Lower leg skin (tissue), 3 donors: Measurements from ENCODE around the gene SLC9C1.

Experiments used
- POLR2A ChIP-seq, 2 donors: fragments of 450-650 bp; IDR thresholded peaks; one replicate each; pipeline ENCODE4 v1.6.1; 2016 to 2017; ENCODE audit warnings: antibody characterized with exemption in 2 of 2, mild to moderate bottlenecking in 1 of 2, moderate library complexity in 1 of 2
- TF ChIP-seq, protein P1 (sequence below), 3 donors: fragments of 450-650 bp; IDR thresholded peaks; one replicate each; pipeline ENCODE4 v1.5.1; 2016; ENCODE audit warnings: antibody characterized with exemption in 3 of 3, mild to moderate bottlenecking in 3 of 3, moderate library complexity in 2 of 3

DNA sequence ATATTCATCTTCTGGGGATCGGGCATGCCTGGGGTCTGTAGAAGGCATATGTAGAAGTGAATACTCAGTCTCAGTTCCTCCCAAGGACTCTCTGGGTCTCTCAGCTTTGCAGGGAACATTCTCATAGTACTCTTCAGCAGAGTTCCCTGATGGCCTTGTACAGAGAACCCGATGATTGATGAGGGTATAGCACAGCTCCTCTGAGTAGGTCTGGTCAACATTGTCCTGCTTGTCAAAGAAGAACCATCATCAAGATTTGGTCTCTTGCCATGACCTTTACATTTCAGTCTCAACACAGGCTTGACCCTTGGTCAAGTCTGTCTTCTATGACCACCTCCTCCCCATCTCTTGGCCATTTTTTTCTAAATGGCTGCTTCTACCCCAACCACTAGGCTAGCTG is 170.5 kb downstream of the SLC9C1 start:
- TF ChIP-seq POLR2A (IDR thresholded peaks at IDR 0.05): no peak
- TF ChIP-seq, protein P1, sequence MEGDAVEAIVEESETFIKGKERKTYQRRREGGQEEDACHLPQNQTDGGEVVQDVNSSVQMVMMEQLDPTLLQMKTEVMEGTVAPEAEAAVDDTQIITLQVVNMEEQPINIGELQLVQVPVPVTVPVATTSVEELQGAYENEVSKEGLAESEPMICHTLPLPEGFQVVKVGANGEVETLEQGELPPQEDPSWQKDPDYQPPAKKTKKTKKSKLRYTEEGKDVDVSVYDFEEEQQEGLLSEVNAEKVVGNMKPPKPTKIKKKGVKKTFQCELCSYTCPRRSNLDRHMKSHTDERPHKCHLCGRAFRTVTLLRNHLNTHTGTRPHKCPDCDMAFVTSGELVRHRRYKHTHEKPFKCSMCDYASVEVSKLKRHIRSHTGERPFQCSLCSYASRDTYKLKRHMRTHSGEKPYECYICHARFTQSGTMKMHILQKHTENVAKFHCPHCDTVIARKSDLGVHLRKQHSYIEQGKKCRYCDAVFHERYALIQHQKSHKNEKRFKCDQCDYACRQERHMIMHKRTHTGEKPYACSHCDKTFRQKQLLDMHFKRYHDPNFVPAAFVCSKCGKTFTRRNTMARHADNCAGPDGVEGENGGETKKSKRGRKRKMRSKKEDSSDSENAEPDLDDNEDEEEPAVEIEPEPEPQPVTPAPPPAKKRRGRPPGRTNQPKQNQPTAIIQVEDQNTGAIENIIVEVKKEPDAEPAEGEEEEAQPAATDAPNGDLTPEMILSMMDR (IDR thresholded peaks at IDR 0.05): no peak
